GM18498 (cell line): ENCODE data around the gene ELK4.

ENCODE experiments used
- ATAC-seq: cut with Tn5 transposase; IDR thresholded peaks from one replicate; pipeline ENCODE4 v1.9.1; 2021; ENCODE audit warnings: mild to moderate bottlenecking, moderate library complexity; ENCODE audit not compliant: unreplicated experiment

ELK4 gene

GRCh38 chr1:205631010-205631767 is 622 bp downstream of the ELK4 start:
- peak; percentile 71 for ATAC-seq

- ATAC-seq: no peak
These were observed 1.2 kb downstream of the ELK4 start for GRCh38 chr1:205630651-205631009.

GRCh38 chr1:205630241-205630640 is 1.6 kb downstream of the ELK4 start:
- no peak for ATAC-seq

DNA sequence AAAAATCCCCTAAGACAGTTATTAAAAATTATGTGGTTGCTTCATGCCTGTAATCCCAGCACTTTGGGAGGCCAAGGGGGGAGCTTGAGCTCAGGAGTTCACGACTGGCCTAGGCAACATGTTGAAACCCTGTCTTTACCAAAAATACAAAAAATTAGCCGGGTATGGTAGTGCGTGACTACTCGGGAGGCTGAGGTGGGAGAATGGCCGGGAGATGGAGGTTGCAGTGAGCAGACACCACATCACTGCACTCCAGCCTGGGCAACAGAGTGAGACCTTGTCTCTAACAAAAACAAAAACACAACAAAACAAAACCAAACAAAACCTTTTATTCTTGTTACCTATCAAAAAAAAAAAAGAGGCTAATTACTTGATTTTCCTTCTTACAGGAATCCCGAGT is 2.1 kb downstream of the ELK4 start:
- ATAC-seq: no peak

GRCh38 chr1:205627956-205628355 is 3.9 kb downstream of the ELK4 start:
- no peak for ATAC-seq

DNA sequence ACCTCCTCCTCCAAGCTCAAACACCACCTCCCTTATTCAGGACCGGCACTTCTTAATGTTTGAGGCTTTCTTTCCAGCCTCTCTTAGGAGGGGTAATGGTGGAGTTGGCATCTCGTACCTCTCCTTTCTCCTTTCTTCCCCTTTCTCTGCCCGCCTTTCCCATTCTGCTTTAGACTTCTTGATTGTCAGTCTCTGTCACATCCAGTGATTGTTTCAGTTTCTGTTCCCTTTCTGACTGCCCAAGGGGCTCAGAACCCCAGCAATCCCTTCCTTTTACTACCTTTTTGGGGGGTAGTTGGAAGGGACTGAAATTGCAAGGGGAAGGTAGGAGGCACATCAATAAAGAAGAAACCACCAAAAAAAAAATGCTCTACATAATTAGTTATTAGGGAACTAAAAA is 5.6 kb downstream of the ELK4 start:
- ATAC-seq: no peak

DNA sequence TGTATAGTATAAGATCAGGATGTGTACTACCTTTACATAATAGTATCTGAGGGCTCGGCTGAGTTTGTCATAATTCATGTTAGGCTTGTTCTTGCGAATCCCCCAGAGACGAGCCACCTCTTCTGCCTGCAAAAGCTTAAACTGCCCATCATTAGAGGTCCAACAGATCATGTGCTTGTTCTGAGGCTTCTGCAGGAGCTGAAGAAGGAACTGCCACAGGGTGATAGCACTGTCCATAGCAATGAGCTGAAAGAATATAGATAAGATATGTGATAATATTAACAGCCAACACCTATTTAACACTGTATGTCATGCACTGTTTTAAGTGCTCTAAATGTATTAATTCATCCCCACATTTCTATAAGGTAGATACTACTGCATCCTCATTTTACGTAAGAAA is 8.2 kb downstream of the ELK4 start:
- ATAC-seq: no peak

GRCh38 chr1:205620269-205620668 is 11.5 kb downstream of the ELK4 start:
- ATAC-seq: no peak

DNA sequence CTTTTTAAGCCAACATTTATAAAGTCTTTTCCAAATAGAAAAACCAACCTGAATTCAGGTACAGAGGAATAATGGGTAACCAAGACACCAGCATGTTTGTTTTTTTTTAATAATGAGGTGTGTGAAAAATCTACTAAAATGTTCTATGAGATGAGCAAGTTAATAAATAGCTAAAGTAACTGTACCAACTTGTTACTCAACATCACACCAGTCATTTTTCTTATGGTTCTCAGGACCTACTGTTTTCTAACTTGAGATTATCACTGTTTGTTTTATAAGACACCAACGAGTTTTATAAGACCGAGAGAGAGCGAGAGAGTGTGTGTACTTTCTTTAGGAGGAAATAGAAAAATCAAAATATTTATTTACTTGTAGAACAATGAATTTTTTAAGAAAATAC is 12.4 kb downstream of the ELK4 start:
- no peak for ATAC-seq

GRCh38 chr1:205616563-205617293 is 15.1 kb downstream of the ELK4 start:
- peak; percentile 53 for ATAC-seq

GRCh38 chr1:205615789-205616188 is 16.0 kb downstream of the ELK4 start:
- no peak for ATAC-seq

GRCh38 chr1:205613854-205614412 is 17.9 kb downstream of the ELK4 start:
- no peak for ATAC-seq

- ATAC-seq: no peak
These were observed 19.3 kb downstream of the ELK4 start for GRCh38 chr1:205612556-205612955.

DNA sequence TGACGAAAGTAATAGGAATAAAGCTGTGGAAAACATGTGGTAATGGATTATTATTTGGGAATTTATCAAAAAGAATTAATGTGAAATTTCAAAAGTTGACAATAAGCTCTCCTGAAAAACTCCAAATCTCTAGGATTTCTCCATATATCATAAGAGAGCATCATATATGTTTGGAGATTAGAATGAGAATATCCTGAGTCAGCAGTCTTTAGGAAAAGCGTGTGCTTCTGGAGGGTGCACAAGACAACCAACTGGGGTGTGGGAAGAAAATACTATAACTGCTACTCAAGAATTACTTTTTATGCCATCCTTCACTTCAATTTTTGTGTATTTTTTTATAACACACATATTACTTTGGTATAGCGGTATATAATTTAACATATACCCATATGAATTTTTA is 19.7 kb downstream of the ELK4 start:
- no peak for ATAC-seq

DNA sequence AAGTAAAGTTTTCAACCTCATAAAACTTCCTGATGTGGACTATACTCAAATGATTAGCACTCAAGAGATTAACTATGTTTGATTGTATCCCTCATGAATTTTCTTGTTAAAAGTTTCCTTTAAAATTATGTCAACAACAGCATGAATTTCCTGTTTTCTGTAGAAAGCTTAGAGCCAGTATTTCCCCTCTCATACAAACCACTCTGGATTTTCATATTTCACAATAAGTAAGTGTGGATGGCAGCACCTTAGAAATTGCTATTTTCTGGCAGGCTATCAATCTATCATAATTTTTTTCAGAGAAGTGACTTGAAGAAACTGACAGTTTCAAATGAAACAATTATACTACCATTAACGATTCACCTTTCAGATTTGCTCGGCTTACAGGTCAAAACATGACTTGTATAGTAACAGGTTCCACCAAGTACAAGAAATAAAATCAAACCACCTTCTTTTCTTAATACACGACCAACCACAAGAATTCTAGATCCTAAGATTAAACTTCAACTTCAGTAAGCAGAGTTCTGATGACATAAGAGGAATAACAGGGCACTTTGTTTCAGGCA is 20.8 kb downstream of the ELK4 start:
- no peak for ATAC-seq

- no peak for ATAC-seq
These were observed 21.8 kb downstream of the ELK4 start for GRCh38 chr1:205610036-205610435.

DNA sequence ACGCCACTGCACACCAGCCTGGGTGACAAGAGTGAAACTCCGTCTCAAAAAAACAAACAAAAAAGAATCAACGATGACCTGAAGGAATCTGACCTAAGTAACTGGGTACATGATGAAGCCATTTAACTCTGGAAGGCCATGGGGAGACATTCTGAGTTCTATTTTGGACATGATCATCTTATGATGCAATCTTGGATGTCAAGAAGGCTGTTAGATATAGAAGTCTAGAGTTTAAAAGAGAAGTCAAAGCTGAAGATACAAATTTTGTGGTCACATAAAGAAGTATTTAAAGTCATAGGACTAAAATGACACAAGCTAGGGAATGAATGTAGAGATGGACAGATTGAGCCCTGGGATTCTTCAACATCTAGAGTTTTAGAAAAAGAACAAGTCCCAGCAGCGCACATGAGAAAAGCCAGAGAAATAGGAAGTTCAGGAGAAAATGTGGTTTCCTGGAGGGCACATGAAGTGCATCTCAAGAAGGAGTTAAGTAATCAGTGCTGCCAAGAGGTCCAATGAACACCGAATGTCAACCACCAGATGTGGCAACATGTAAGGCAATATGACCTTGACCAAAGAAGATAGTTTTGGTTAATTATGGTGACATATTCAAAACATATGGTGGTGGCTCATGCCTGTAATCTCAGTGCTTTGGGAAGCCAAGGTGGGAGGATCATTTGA is 26.8 kb downstream of the ELK4 start:
- no peak for ATAC-seq

- ATAC-seq: no peak
These were observed 27.8 kb downstream of the ELK4 start for GRCh38 chr1:205604059-205604458.

DNA sequence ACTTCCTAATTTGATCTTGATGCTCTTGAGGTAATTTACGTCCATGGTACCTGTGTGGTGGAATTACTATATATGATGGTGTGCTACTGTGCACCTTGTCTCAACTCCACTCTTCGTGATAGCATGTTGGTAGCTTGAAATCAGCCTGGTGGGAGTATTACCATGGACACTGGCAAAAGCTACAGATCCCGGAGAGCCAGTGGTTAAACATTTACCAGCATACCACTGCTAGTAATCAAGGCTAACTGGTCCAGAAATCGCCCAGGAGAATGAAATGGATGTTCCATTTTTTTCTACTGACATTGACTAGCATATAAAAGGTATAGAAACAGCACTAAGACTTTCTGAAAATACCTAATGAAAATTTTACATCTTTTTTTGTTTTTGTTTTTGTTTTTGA is 30.6 kb downstream of the ELK4 start:
- no peak for ATAC-seq

DNA sequence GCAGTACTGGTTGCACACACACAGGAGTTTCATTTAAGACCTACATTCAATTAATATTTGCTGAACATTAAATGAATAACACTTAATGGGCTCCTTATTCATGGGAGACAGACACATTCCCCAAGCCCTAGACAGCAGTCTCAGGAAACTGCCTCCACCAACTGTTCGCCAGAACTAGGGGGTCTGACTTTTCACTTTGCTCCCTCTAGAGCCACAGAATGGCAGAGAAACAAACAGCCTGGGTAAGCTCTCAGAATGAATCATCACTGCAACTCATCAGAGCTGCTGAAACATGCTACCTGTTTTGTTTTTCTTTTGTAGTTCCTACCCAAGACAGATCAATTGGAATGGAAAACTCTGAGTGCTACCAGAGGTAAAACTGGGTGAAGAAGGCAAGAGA is 31.7 kb downstream of the ELK4 start:
- ATAC-seq: peak; percentile 72

GRCh38 chr1:205599669-205600042 is 32.2 kb downstream of the ELK4 start:
- no peak for ATAC-seq
